ENCODE measurements around the gene LAMP5. TPM values are rescaled to one million over a fixed set of nuclear protein-coding genes. Genes with fewer than 3 reads are reported as not detected.

The LAMP5 gene
- total RNA-seq, 4 donors from 2014 or later, result not detected

- no peak for TF ChIP-seq CTCF (IDR thresholded peaks at IDR 0.05)
- no peak for ATAC-seq (ENCODE audit: low FRiP score)
Observed at GRCh38 chr20:9515741-9516233, 1.4 kb downstream of the LAMP5 start.

GRCh38 chr20:9516234-9516871 lies 2.0 kb downstream of the LAMP5 start:
- ATAC-seq (ENCODE audit: low FRiP score) (no peak), DNase-seq (ENCODE audit: low spot score) (no peak)
- TF ChIP-seq CTCF (IDR thresholded peaks at IDR 0.05), result no peak

More at GRCh38 chr20:9515741-9516233, 1.4 kb downstream of the LAMP5 start:
- no peak for DNase-seq (ENCODE audit: low spot score)

GRCh38 chr20:9517297-9518162 lies 3.1 kb downstream of the LAMP5 start:
- ATAC-seq (ENCODE audit: low FRiP score) (no peak), DNase-seq (ENCODE audit: low spot score) (no peak)

GRCh38 chr20:9518576-9519175 lies 4.3 kb downstream of the LAMP5 start:
- TF ChIP-seq CTCF (IDR thresholded peaks at IDR 0.05), result no peak
- DNase-seq (ENCODE audit: low spot score) (no peak), ATAC-seq (ENCODE audit: low FRiP score) (no peak)

More at GRCh38 chr20:9517297-9518162, 3.1 kb downstream of the LAMP5 start:
- no peak for TF ChIP-seq CTCF (IDR thresholded peaks at IDR 0.05)

- ATAC-seq (ENCODE audit: low FRiP score) (no peak), DNase-seq (ENCODE audit: low spot score) (no peak)
- no peak for TF ChIP-seq CTCF (IDR thresholded peaks at IDR 0.05)
Observed at GRCh38 chr20:9520086-9520485, 5.7 kb downstream of the LAMP5 start.

- TF ChIP-seq CTCF (IDR thresholded peaks at IDR 0.05), result no peak
- ATAC-seq (ENCODE audit: low FRiP score), result no peak
Observed at GRCh38 chr20:9523636-9524035, 9.2 kb downstream of the LAMP5 start.

More at GRCh38 chr20:9523636-9524035, 9.2 kb downstream of the LAMP5 start:
- no peak for DNase-seq (ENCODE audit: low spot score)

Data from omental fat pad (tissue), 4 donors.